ENCODE data around the gene NEK6.

Gene NEK6

GRCh38 chr9:124377551-124378406, 120.0 kb downstream of the NEK6 start:
- no peaks in the 10 kb centered on the region for H3K4me1 ChIP-seq (ENCODE audit: control insufficient read depth in 1 of 2, insufficient read depth in 2 of 2, low read length in 2 of 2)
- no peak overlapping the region for H2AK5ac ChIP-seq (ENCODE audit: low read length)
- no peak overlapping the region for H3K23ac ChIP-seq (ENCODE audit: low read length)
- no peak overlapping the region for H3K4me2 ChIP-seq (ENCODE audit: low read length)
- no peak overlapping the region for H3K4ac ChIP-seq (ENCODE audit: low read depth, low read length)
- H3K27me3 ChIP-seq (ENCODE audit: insufficient read depth, low read length), result no peaks in the 10 kb centered on the region
- no peak overlapping the region for H2AFZ ChIP-seq (ENCODE audit: insufficient read depth, low read length, poor library complexity)
- H3K79me2 ChIP-seq (ENCODE audit: control insufficient read depth, insufficient read depth, low read length, poor library complexity), result no peaks in the 10 kb centered on the region
- no peak overlapping the region for H3K4me3 ChIP-seq (ENCODE audit: low read depth, low read length)
- no peak overlapping the region for H3K18ac ChIP-seq (ENCODE audit: low read length)
- no peaks in the 10 kb centered on the region for H3K79me1 ChIP-seq (ENCODE audit: low read length)
- no CpG with 5 or more reads among the region's 10 CpGs for WGBS (ENCODE audit: extremely low coverage, insufficient coverage, insufficient read length)
- no peak for DNase-seq
- H3K9me3 ChIP-seq (ENCODE audit: insufficient read depth, low read depth, low read length), result no peaks in the 10 kb centered on the region
- no peak overlapping the region for H3K9ac ChIP-seq (ENCODE audit: low read length)
- no peak overlapping the region for H2BK12ac ChIP-seq (ENCODE audit: low read length)
- H3K27ac ChIP-seq (ENCODE audit: low read depth, low read length), result no peak overlapping the region
- no peak overlapping the region for H4K8ac ChIP-seq (ENCODE audit: low read depth, low read length)
- no peak overlapping the region for H2BK5ac ChIP-seq (ENCODE audit: low read depth, low read length, poor library complexity)
- H4K12ac ChIP-seq (ENCODE audit: low read depth, low read length), result no peak overlapping the region
- H3K14ac ChIP-seq (ENCODE audit: low read length), result no peak overlapping the region
- H4K91ac ChIP-seq (ENCODE audit: low read depth, low read length), result no peak overlapping the region
- peaks cover 13 to 18% of the 10 kb centered on the region in 2 experiments for H3K36me3 ChIP-seq (ENCODE audit: control insufficient read depth in 1 of 2, insufficient read depth in 2 of 2, low read length in 2 of 2)
- no peak overlapping the region for H2BK120ac ChIP-seq (ENCODE audit: insufficient read depth, low read length, poor library complexity)

- no peak overlapping the region for H2BK5ac ChIP-seq (ENCODE audit: low read depth, low read length, poor library complexity)
- H3K79me2 ChIP-seq (ENCODE audit: control insufficient read depth, insufficient read depth, low read length, poor library complexity), result no peaks in the 10 kb centered on the region
- H4K91ac ChIP-seq (ENCODE audit: low read depth, low read length), result no peak overlapping the region
- no CpG with 5 or more reads among the region's 4 CpGs for WGBS (ENCODE audit: extremely low coverage, insufficient coverage, insufficient read length)
- H3K4me1 ChIP-seq (ENCODE audit: control insufficient read depth in 1 of 2, insufficient read depth in 2 of 2, low read length in 2 of 2), result no peaks in the 10 kb centered on the region
- H3K18ac ChIP-seq (ENCODE audit: low read length), result no peak overlapping the region
- no peak overlapping the region for H2BK12ac ChIP-seq (ENCODE audit: low read length)
- no peak overlapping the region for H3K14ac ChIP-seq (ENCODE audit: low read length)
- no peak overlapping the region for H3K4me2 ChIP-seq (ENCODE audit: low read length)
- peaks cover 14 to 23% of the 10 kb centered on the region in 2 experiments for H3K36me3 ChIP-seq (ENCODE audit: control insufficient read depth in 1 of 2, insufficient read depth in 2 of 2, low read length in 2 of 2)
- no peak overlapping the region for H3K9ac ChIP-seq (ENCODE audit: low read length)
- H4K12ac ChIP-seq (ENCODE audit: low read depth, low read length), result no peak overlapping the region
- no peaks in the 10 kb centered on the region for H3K27me3 ChIP-seq (ENCODE audit: insufficient read depth, low read length)
- no peaks in the 10 kb centered on the region for H3K79me1 ChIP-seq (ENCODE audit: low read length)
- no peak for DNase-seq
- no peak overlapping the region for H3K4ac ChIP-seq (ENCODE audit: low read depth, low read length)
- H3K27ac ChIP-seq (ENCODE audit: low read depth, low read length), result no peak overlapping the region
- no peak overlapping the region for H2AK5ac ChIP-seq (ENCODE audit: low read length)
- H4K8ac ChIP-seq (ENCODE audit: low read depth, low read length), result no peak overlapping the region
- no peak overlapping the region for H2AFZ ChIP-seq (ENCODE audit: insufficient read depth, low read length, poor library complexity)
- no peak overlapping the region for H3K4me3 ChIP-seq (ENCODE audit: low read depth, low read length)
- no peak overlapping the region for H3K23ac ChIP-seq (ENCODE audit: low read length)
- no peaks in the 10 kb centered on the region for H3K9me3 ChIP-seq (ENCODE audit: insufficient read depth, low read depth, low read length)
- no peak overlapping the region for H2BK120ac ChIP-seq (ENCODE audit: insufficient read depth, low read length, poor library complexity)
These were observed 123.6 kb downstream of the NEK6 start for GRCh38 chr9:124381170-124381945.

DNA sequence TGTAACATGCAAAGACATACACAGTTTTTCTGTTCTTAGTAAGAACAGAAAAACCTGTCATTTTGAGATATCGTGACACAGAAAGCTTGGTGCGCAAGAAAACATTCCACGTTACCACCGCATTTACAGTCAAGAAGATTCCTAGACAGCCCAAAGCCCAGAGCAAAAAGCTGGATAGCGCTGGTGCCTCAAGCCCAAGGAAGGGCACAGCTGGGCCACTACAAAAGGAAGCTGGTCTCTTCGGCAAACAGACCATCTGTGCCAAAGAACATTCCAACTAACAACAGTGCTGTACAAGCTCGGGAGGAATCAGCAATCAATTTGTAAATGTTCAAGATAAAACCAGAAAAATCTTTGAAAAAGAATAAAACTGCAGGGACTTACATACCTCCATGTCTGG, 126.5 kb downstream of the NEK6 start:
- no CpG with 5 or more reads among the region's 7 CpGs for WGBS (ENCODE audit: extremely low coverage, insufficient coverage, insufficient read length)
- no peaks in the 10 kb centered on the region for H3K79me1 ChIP-seq (ENCODE audit: low read length)
- H3K4ac ChIP-seq (ENCODE audit: low read depth, low read length), result no peak overlapping the region

DNA sequence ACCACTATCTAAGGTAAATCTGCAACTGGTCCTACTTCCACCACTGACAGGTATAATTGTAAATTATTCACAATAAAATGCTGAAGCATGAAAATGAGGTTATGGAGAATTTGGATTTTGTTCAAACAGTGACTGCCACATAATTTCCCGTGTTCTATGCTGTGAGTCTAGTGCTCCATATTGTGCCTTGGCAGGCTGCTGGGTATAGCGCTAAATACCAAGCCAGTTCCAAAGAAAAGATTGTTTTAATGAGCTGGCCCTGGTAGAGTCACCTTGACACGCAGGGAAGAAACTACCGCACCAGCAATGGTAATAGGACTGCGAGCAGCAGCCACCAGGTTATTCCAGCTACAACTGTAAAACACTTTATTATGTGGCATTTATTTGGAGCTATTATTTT, 127.1 kb downstream of the NEK6 start:
- H3K79me2 ChIP-seq (ENCODE audit: control insufficient read depth, insufficient read depth, low read length, poor library complexity), result peaks cover 3% of the 10 kb centered on the region
- H3K18ac ChIP-seq (ENCODE audit: low read length), result no peak overlapping the region
- no peak overlapping the region for H4K91ac ChIP-seq (ENCODE audit: low read depth, low read length)
- no peak overlapping the region for H2BK12ac ChIP-seq (ENCODE audit: low read length)
- no peak overlapping the region for H3K27ac ChIP-seq (ENCODE audit: low read depth, low read length)
- no peak for DNase-seq
- H2AK5ac ChIP-seq (ENCODE audit: low read length), result no peak overlapping the region
- no peaks in the 10 kb centered on the region for H3K27me3 ChIP-seq (ENCODE audit: insufficient read depth, low read length)
- peaks cover 14 to 17% of the 10 kb centered on the region in 2 experiments for H3K36me3 ChIP-seq (ENCODE audit: control insufficient read depth in 1 of 2, insufficient read depth in 2 of 2, low read length in 2 of 2)
- no peak overlapping the region for H3K23ac ChIP-seq (ENCODE audit: low read length)
- no peaks in the 10 kb centered on the region for H3K9me3 ChIP-seq (ENCODE audit: insufficient read depth, low read depth, low read length)
- no peak overlapping the region for H3K14ac ChIP-seq (ENCODE audit: low read length)
- H2BK120ac ChIP-seq (ENCODE audit: insufficient read depth, low read length, poor library complexity), result no peak overlapping the region
- no peak overlapping the region for H2AFZ ChIP-seq (ENCODE audit: insufficient read depth, low read length, poor library complexity)
- H3K4me3 ChIP-seq (ENCODE audit: low read depth, low read length), result no peak overlapping the region
- H2BK5ac ChIP-seq (ENCODE audit: low read depth, low read length, poor library complexity), result no peak overlapping the region
- H3K4me1 ChIP-seq (ENCODE audit: control insufficient read depth in 1 of 2, insufficient read depth in 2 of 2, low read length in 2 of 2), result peaks cover 0 to 2% of the 10 kb centered on the region in 2 experiments
- H3K4ac ChIP-seq (ENCODE audit: low read depth, low read length), result no peak overlapping the region
- no peak overlapping the region for H4K8ac ChIP-seq (ENCODE audit: low read depth, low read length)
- H3K9ac ChIP-seq (ENCODE audit: low read length), result no peak overlapping the region
- H4K12ac ChIP-seq (ENCODE audit: low read depth, low read length), result no peak overlapping the region
- WGBS (ENCODE audit: extremely low coverage, insufficient coverage, insufficient read length), result no CpG with 5 or more reads among the region's 5 CpGs
- no peaks in the 10 kb centered on the region for H3K79me1 ChIP-seq (ENCODE audit: low read length)
- no peak overlapping the region for H3K4me2 ChIP-seq (ENCODE audit: low read length)

More for the DNA sequence above, 126.5 kb downstream of the NEK6 start:
- Histone ChIP-seq H2AK5ac (ENCODE audit: low read length) (no peak overlapping the region), H3K4me3 (ENCODE audit: low read depth, low read length) (no peak overlapping the region), H2BK5ac (ENCODE audit: low read depth, low read length, poor library complexity) (no peak overlapping the region), H3K4me2 (ENCODE audit: low read length) (no peak overlapping the region), H2BK120ac (ENCODE audit: insufficient read depth, low read length, poor library complexity) (no peak overlapping the region), H4K91ac (ENCODE audit: low read depth, low read length) (no peak overlapping the region), H3K9ac (ENCODE audit: low read length) (no peak overlapping the region), H3K23ac (ENCODE audit: low read length) (no peak overlapping the region), H3K9me3 (ENCODE audit: insufficient read depth, low read depth, low read length) (no peaks in the 10 kb centered on the region), H4K12ac (ENCODE audit: low read depth, low read length) (no peak overlapping the region), H3K79me2 (ENCODE audit: control insufficient read depth, insufficient read depth, low read length, poor library complexity) (peaks cover 1% of the 10 kb centered on the region), H3K27ac (ENCODE audit: low read depth, low read length) (no peak overlapping the region), H3K18ac (ENCODE audit: low read length) (no peak overlapping the region), H3K36me3 (ENCODE audit: control insufficient read depth in 1 of 2, insufficient read depth in 2 of 2, low read length in 2 of 2) (peaks cover 14 to 18% of the 10 kb centered on the region in 2 experiments), H3K4me1 (ENCODE audit: control insufficient read depth in 1 of 2, insufficient read depth in 2 of 2, low read length in 2 of 2) (no peaks in the 10 kb centered on the region), H3K27me3 (ENCODE audit: insufficient read depth, low read length) (no peaks in the 10 kb centered on the region), H4K8ac (ENCODE audit: low read depth, low read length) (no peak overlapping the region), H2AFZ (ENCODE audit: insufficient read depth, low read length, poor library complexity) (no peak overlapping the region), H3K14ac (ENCODE audit: low read length) (no peak overlapping the region), H2BK12ac (ENCODE audit: low read length) (no peak overlapping the region)
- no peak for DNase-seq

Data from trophoblast cell (in vitro differentiated cells and primary cell).